Coronary artery (tissue), 2 donors: ENCODE results near the gene TMEM134.
A peak's percentile ranks its signal among the peaks of the same experiment; 100 is the strongest.
"Not testable (repeated sequence)": the region's sequence is repeated elsewhere in the genome, so short reads cannot be mapped to it uniquely, and the experiment has no call there.

ENCODE experiments used
- DNase-seq: peaks from one replicate; pipeline ENCODE4 v3.0.0-alpha.2; 2017; ENCODE audit warnings: low spot score
- H3K27ac ChIP-seq, 2 donors: fragments of 200-600 bp; sonication (generic); one replicate each; pipeline ENCODE4 v1.5.1; 2016 to 2019
- H3K4me3 ChIP-seq: fragments of 200-600 bp; sonication (generic); 2 replicates; pipeline ENCODE4 v1.5.1; 2016; ENCODE audit warnings: mild to moderate bottlenecking, moderate library complexity
- TF ChIP-seq, protein P1 (sequence below): fragments of 200-600 bp; sonication (generic); IDR thresholded peaks from one replicate; pipeline ENCODE4 v1.5.1; 2019; ENCODE audit warnings: antibody characterized with exemption

Gene TMEM134

DNA sequence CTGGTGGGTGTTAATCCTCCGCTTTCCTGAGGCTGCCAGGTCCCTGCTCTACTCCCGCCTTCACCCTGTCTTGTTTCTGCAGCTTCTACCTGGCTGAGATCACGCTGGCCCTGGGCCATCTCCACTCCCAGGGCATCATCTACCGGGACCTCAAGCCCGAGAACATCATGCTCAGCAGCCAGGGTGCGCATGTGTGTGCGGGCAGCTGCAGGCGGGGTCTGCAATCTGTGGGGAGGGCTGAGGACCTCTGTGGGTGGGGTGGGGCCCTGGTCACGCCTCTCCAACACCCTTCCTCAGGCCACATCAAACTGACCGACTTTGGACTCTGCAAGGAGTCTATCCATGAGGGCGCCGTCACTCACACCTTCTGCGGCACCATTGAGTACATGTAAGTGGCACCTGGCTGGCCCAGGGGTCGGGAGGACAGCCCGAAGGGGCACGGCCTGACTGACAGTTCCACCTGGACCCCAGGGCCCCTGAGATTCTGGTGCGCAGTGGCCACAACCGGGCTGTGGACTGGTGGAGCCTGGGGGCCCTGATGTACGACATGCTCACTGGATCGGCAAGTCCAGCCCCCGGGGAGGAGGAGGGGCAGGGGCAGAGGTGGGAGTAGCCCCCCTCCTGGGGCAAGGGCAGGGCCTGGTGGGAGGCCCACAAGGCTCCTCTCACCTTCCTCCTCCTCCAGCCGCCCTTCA lies 36.2 kb downstream of the TMEM134 start:
- no peak for DNase-seq
- TF ChIP-seq, protein P1, sequence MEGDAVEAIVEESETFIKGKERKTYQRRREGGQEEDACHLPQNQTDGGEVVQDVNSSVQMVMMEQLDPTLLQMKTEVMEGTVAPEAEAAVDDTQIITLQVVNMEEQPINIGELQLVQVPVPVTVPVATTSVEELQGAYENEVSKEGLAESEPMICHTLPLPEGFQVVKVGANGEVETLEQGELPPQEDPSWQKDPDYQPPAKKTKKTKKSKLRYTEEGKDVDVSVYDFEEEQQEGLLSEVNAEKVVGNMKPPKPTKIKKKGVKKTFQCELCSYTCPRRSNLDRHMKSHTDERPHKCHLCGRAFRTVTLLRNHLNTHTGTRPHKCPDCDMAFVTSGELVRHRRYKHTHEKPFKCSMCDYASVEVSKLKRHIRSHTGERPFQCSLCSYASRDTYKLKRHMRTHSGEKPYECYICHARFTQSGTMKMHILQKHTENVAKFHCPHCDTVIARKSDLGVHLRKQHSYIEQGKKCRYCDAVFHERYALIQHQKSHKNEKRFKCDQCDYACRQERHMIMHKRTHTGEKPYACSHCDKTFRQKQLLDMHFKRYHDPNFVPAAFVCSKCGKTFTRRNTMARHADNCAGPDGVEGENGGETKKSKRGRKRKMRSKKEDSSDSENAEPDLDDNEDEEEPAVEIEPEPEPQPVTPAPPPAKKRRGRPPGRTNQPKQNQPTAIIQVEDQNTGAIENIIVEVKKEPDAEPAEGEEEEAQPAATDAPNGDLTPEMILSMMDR = no peak
- no peak overlapping the region for H3K27ac ChIP-seq
- no peak overlapping the region for H3K4me3 ChIP-seq

DNA sequence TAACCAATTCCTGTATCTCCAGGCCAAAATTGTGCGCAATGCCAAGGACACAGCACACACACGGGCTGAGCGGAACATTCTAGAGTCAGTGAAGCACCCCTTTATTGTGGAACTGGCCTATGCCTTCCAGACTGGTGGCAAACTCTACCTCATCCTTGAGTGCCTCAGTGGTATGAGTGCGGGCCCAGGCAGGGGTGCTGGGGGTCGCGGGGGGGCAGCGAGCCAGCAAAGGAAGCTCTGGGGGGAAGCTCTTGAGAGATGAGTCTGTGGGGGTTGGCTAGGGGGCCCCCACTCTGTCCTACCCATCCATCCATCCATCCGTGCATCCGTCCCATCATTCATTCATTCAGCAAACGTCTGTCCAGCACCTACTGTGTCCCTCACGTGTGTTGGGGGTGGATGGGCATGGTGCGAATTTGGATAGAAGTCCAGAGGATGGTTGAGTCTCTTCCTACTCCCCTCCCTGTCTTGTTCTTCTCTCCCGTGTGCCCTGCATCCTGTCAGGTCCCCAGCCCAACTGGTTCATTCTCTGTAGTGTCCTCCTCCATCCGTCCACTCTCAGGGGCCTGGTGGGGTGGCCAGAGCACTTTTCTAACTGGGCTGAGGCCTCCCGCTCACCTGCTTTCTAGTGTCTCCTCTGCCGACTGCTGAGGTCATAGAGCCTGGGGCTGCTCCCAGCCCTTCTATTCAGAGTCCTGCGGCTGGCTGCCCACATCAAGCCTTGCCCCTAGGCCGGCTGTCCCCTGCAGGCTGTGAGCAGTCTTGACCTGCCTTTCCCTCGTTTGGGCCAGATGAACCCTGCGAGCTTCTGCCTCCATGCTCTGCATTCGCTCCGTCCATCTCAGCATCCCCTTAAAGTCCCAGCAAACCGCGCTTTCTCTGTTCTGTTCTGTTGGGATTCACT lies 37.5 kb downstream of the TMEM134 start:
- TF ChIP-seq, protein P1 = no peak
- H3K27ac ChIP-seq = no peak overlapping the region
- no peak for DNase-seq
- no peak overlapping the region for H3K4me3 ChIP-seq

DNA sequence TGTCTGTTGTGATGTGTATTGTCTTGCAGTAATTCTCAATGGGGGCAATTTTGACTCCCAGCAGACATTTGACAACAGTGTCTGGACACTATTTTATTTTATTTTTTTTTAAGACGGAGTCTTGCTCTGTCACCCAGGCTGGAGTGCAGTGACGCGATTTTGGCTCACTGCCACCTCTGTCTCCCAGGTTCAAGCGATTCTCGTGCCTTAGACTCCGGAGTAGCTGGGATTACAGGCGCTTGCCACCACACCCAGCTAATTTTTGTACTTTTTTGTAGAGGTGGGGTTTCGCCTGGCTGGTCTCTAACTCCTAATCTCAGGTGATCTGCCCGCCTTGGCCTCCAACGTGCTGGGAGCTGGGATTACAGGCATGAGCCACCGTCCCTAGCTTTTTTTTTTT lies 39.3 kb downstream of the TMEM134 start:
- TF ChIP-seq, protein P1 = no peak
- H3K27ac ChIP-seq = no peak overlapping the region
- no peak for DNase-seq
- peak overlapping the region; percentile 74 for H3K4me3 ChIP-seq

DNA sequence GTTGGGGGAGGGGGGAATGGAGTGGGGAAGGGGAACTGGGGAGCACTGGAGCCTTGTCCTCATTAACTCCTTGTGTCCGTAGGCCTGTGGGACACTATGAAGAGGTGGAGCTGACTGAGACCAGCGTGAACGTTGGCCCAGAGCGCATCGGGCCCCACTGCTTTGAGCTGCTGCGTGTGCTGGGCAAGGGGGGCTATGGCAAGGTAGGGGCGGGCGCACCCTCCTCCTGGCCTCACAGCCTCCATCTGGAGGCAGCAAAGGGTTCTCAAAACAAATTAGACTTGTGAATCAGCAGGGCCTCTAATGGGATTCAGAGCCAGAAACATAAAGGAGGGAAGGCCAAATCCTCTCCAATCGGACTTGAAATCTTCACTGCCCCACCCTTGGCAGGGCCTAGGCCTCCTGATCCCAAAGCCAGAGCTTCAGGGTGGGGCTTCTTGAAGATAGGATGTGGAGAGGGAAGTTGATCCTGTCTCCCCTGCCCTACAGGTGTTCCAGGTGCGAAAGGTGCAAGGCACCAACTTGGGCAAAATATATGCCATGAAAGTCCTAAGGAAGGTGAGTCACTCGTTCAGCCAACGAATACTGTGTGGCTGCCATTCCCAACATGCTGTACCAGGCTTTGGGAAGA lies 39.9 kb downstream of the TMEM134 start:
- H3K27ac ChIP-seq = peak overlapping the region; percentile 80 to 89
- peak overlapping the region; percentile 74 for H3K4me3 ChIP-seq
- no peak for DNase-seq
- TF ChIP-seq, protein P1 = no peak

DNA sequence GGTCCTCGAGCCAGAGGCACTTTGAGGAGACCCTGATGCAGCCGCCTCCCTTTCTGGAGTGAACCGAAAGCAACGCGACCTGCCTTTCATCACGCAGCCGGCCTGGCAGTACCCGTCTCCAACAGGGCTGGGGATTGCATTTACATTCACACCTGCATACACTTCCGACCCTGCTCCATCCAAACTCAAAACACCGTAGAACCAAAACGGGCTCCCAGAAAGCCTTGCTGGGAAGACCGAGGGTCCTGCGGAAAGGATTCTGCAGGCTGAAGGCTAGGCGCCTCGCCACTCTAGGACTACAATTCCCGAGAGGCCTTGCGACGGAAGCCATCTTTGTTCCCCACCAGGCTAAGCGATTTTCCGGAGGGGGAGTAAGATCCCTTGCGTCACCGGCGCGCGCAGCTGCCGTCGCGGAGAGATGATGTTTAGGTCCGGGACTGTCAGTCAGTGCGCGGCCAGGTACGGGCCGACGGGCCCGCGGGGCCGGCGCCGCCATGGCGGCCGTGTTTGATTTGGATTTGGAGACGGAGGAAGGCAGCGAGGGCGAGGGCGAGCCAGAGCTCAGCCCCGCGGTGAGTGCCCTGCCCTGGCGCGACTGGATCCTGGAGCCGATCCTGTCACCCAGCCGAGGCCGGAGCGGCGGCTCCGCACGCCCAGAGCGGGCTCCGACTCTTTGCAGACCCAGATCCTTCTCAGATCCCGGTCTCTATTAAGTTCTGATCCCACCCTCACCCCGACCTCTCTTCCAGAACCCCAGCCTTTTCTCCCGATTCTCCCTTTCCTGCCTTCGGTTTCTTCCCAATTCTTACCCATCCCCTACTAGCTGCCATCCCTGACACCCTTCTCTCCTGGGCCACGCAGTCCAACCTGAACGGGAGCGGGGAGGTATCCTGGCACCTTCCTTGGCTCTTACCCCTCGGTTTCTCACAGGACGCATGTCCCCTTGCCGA lies 40.7 kb downstream of the TMEM134 start, which contains the start of gene RPS6KB2:
Gene RPS6KB2, plus strand, starts transcription at position 443 of the 950 bp plus-strand sequence. Its CDS starts 52 bp downstream, at position 495.
- Histone ChIP-seq H3K27ac (peak within 1 kb of the TSS; percentile 80 to 89), H3K4me3 (peak within 1 kb of the TSS; percentile 74)
- TF ChIP-seq, protein P1 = no peak
- peak; percentile 99 for DNase-seq

DNA sequence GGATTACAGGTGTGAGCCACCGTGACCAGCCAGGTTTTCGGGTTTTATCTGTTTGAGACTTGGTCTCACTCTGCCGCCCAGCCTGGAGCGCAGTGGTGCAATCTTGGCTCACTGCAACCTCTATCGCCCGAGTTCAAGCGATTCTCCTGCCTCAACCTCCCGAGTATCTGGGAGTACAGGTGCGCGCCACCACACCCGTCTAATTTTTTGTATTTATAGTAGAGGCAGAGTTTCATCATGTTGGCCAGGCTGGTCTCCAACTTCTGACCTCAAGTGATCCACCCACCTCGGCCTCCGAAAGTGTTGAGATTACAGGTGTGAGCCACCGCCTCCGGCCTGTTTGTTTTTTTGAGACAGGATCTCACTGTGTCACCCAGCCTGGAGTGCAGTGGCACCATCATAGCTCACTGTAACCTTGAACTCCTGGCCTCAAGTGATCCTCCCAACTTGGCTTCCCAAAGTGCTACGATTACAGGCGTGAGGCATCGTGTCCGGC lies 41.6 kb downstream of the TMEM134 start:
- not testable (repeated sequence) for DNase-seq
- H3K4me3 ChIP-seq = peak overlapping the region; percentile 74

More for the DNA sequence above, 41.6 kb downstream of the TMEM134 start:
- H3K27ac ChIP-seq = peak overlapping the region; percentile 80 to 89
